Measurements from ENCODE around the gene CTNNB1.

CTNNB1 gene

GRCh38 chr3:41196499-41197410 lies 2.5 kb upstream of the CTNNB1 start:
- Histone ChIP-seq H3K4me1 (ENCODE audit: insufficient read depth, poor library complexity, severe bottlenecking) (peaks cover 5% of the 10 kb centered on the region), H3K27ac (ENCODE audit: poor library complexity, severe bottlenecking) (no peak overlapping the region), H3K27me3 (ENCODE audit: insufficient read depth, poor library complexity, severe bottlenecking) (no peaks in the 10 kb centered on the region), H3K4me3 (ENCODE audit: severe bottlenecking) (no peak overlapping the region), H3K36me3 (ENCODE audit: low read depth) (no peaks in the 10 kb centered on the region), H3K9me3 (ENCODE audit: severe bottlenecking) (no peaks in the 10 kb centered on the region)
- no peak for DNase-seq (ENCODE audit: low spot score)
- TF ChIP-seq, protein P1, sequence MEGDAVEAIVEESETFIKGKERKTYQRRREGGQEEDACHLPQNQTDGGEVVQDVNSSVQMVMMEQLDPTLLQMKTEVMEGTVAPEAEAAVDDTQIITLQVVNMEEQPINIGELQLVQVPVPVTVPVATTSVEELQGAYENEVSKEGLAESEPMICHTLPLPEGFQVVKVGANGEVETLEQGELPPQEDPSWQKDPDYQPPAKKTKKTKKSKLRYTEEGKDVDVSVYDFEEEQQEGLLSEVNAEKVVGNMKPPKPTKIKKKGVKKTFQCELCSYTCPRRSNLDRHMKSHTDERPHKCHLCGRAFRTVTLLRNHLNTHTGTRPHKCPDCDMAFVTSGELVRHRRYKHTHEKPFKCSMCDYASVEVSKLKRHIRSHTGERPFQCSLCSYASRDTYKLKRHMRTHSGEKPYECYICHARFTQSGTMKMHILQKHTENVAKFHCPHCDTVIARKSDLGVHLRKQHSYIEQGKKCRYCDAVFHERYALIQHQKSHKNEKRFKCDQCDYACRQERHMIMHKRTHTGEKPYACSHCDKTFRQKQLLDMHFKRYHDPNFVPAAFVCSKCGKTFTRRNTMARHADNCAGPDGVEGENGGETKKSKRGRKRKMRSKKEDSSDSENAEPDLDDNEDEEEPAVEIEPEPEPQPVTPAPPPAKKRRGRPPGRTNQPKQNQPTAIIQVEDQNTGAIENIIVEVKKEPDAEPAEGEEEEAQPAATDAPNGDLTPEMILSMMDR (IDR thresholded peaks at IDR 0.05; ENCODE audit: poor library complexity, severe bottlenecking): no peak
- no peak for ATAC-seq (ENCODE audit: low read depth)

DNA sequence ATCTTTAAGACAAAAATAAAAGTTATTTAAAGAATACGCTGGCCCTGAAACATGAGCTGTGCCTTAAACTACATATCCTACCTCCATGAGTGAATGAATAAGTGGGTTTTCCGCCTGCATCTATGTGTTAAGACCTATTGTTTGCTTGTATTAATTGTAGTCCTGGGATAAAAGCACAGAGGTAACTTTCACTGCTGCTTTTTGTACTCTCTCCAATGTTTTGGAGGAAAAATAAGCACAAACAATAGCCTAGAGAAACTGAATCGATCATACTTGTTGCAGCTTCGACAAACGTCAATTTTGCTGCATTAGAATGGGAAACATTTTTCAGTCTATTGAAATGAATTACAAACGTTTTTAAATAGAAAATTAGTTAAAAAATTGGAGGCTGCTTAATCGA lies 1.3 kb upstream of the CTNNB1 start:
- Histone ChIP-seq H3K27ac (ENCODE audit: poor library complexity, severe bottlenecking) (no peak overlapping the region), H3K4me1 (ENCODE audit: insufficient read depth, poor library complexity, severe bottlenecking) (peaks cover 18% of the 10 kb centered on the region), H3K27me3 (ENCODE audit: insufficient read depth, poor library complexity, severe bottlenecking) (no peaks in the 10 kb centered on the region), H3K4me3 (ENCODE audit: severe bottlenecking) (no peak overlapping the region), H3K36me3 (ENCODE audit: low read depth) (peaks cover 3% of the 10 kb centered on the region; the same call in 1 of the 2 replicates), H3K9me3 (ENCODE audit: severe bottlenecking) (no peaks in the 10 kb centered on the region)
- DNase-seq (ENCODE audit: low spot score) (no peak), ATAC-seq (ENCODE audit: low read depth) (no peak)
- TF ChIP-seq, protein P1 (IDR thresholded peaks at IDR 0.05; ENCODE audit: poor library complexity, severe bottlenecking): no peak

DNA sequence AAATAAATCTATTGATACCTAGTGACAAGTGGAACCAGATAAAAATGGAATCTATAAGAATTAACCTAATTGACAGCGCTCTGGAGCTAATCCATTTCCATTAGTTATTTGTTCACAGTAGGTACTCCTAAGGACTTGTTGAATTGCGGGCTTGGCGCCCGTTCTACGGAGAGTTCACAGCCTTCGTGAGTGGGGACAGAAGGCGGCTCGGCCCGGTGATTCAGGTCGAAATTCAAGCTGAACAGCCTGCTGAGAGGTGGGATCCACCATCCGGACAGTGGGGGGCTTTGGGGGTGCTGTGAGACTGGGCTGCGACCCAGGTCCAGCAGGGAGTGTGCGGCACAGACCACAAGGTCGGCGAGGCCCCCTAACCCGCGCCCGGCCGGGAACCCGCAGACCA lies 779 bp upstream of the CTNNB1 start:
- TF ChIP-seq, protein P1 (IDR thresholded peaks at IDR 0.05; ENCODE audit: poor library complexity, severe bottlenecking): no peak
- H3K4me3 ChIP-seq (ENCODE audit: severe bottlenecking): peak overlapping the region; percentile 98
- no peaks in the 10 kb centered on the region for H3K27me3 ChIP-seq (ENCODE audit: insufficient read depth, poor library complexity, severe bottlenecking)
- H3K9me3 ChIP-seq (ENCODE audit: severe bottlenecking): no peaks in the 10 kb centered on the region
- ATAC-seq (ENCODE audit: low read depth) (no peak), DNase-seq (ENCODE audit: low spot score) (no peak)
- H3K36me3 ChIP-seq (ENCODE audit: low read depth): peaks cover 3% of the 10 kb centered on the region; the same call in 1 of the 2 replicates
- H3K27ac ChIP-seq (ENCODE audit: poor library complexity, severe bottlenecking): peak overlapping the region; percentile 69
- peaks cover 23% of the 10 kb centered on the region for H3K4me1 ChIP-seq (ENCODE audit: insufficient read depth, poor library complexity, severe bottlenecking)

- Histone ChIP-seq H3K4me3 (ENCODE audit: severe bottlenecking) (peak overlapping the region; percentile 98), H3K9me3 (ENCODE audit: severe bottlenecking) (no peaks in the 10 kb centered on the region), H3K27me3 (ENCODE audit: insufficient read depth, poor library complexity, severe bottlenecking) (no peaks in the 10 kb centered on the region), H3K36me3 (ENCODE audit: low read depth) (peaks cover 3% of the 10 kb centered on the region; the same call in 1 of the 2 replicates), H3K27ac (ENCODE audit: poor library complexity, severe bottlenecking) (peak overlapping the region; percentile 69), H3K4me1 (ENCODE audit: insufficient read depth, poor library complexity, severe bottlenecking) (peaks cover 25% of the 10 kb centered on the region)
- 0 out of 3 replicates have a peak, but pooled peaks have one; percentile 3 for ATAC-seq (ENCODE audit: low read depth)
- TF ChIP-seq, protein P1 (IDR thresholded peaks at IDR 0.05; ENCODE audit: poor library complexity, severe bottlenecking): no peak
- DNase-seq (ENCODE audit: low spot score): no peak
These were observed 762 bp downstream of the CTNNB1 start for GRCh38 chr3:41199866-41200668.

Measured in RWPE2 (cell line).